Activated CD4-positive, alpha-beta T cell treated with anti-CD3 and anti-CD28 coated beads, Interleukin-2, amount 50 U/mL, for 48 hours (primary cell): ENCODE measurements around the gene ZNF253.
A peak's percentile ranks its signal among the peaks of the same experiment; 100 is the strongest.
"Not testable (repeated sequence)": the region's sequence is repeated elsewhere in the genome, so short reads cannot be mapped to it uniquely, and the experiment has no call there.

Source experiments
- DNase-seq, 2 experiments: peaks; one replicate each; pipeline ENCODE4 v3.0.0-alpha.2; 2020

The ZNF253 gene

DNA sequence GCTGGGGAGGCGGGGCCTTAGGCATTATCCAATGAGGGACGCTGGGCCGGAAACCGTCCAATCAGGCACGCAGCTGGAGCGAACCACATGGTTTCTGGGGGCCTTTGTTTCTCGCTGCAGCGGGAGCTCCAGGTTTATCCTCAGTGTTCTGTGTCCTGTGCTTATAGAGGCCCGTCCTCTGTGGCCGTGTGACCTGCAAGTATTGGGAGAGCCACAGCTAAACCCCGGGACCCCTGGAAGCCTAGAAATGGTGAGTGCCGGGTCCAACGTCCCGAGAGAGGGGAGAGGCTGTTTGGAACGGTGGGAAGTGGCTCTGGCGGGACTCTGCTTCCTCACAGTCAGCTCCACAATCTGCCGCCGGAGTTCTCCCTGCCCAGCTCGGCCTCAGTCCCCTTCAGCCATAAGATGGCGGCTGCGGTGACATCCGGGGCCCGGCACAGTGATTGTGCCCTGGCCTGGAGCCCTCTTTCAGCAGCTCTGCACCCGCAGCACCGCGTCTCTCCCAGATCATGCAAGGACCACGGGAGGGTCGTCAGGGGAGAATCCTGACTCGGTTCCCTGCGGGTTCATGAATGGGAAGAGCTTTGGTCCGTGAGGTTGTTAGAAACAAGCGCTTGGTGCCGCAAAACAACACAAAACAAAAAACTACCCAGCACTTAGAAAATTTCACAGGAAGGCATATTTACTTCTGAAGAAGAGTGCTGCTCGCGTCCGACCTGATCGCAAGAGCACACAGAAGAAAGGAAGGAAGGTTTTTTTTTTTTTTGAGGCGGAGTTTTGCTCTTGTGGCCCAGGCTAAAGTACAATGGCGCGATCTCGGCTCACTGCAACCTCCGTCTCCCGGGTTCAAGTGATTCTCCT lies at the start of gene ZNF253:
Gene ZNF253, plus strand, starts transcription at position 133 of the 861 bp plus-strand sequence. Its CDS starts 115 bp downstream, at position 248.
- DNase-seq: peak; percentile 97 to 98

GRCh38 chr19:19816679-19817078 lies 49.0 kb upstream of the ZNF253 start:
- DNase-seq: no peak

GRCh38 chr19:19817357-19817756 lies 48.3 kb upstream of the ZNF253 start:
- DNase-seq: peak; percentile 45 to 61

- DNase-seq: peak; percentile 15 to 24
These were observed 44.8 kb upstream of the ZNF253 start for GRCh38 chr19:19820774-19821320.

- DNase-seq: peak; percentile 97 to 98
These were observed 44.2 kb upstream of the ZNF253 start, which contains the start of gene ZNF506 for GRCh38 chr19:19821366-19821951. ZNF506 (minus strand) TSS chr19:19821750; CDS start chr19:19821603, 147 bp downstream.

DNA sequence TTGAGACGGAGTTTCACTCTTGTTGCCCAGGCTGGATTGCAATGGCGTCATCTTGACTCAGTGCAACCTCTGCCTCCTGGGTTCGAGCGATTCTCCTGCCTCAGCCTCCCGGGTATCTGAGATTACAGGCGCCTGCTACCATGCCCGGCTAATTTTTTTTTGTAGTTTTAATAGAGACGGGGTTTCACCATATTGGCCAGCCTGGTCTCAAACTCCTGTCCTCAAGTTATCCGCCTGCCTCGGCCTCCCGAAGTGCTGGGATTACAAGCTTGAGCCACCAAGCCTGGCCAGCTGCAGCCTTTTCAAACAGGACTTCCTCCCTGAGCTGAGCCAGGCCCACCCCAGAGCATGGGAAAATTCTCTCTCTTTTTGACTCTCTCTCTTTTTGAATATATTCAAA lies 43.7 kb upstream of the ZNF253 start:
- DNase-seq: not testable (repeated sequence)

- DNase-seq: no peak
These were observed 41.8 kb upstream of the ZNF253 start for GRCh38 chr19:19823916-19824315.

DNA sequence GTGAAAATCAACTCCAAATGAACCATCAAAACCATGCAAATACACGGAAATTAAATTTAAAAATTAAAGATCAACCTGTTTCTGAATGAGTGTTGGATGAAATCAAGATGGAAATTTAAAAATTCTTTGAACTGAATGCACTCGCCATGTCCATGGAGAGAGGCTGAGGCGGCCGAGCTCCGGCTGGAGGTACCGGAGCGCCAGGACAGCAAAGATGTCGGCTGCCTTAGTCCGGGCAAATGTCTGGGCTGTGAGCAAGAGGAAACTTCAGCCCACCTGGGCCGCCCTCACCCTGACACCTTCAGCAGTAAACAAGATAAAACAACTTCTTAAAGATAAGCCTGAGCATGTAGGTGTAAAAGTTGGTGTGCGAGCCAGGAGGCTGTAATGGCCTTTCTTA lies 38.8 kb upstream of the ZNF253 start:
- DNase-seq: no peak

- DNase-seq: no peak
These were observed 30.1 kb upstream of the ZNF253 start for GRCh38 chr19:19835560-19836038.

GRCh38 chr19:19847781-19848180 lies 17.9 kb upstream of the ZNF253 start:
- no peak for DNase-seq

- no peak for DNase-seq
These were observed 16.6 kb upstream of the ZNF253 start for GRCh38 chr19:19849056-19849455.

DNA sequence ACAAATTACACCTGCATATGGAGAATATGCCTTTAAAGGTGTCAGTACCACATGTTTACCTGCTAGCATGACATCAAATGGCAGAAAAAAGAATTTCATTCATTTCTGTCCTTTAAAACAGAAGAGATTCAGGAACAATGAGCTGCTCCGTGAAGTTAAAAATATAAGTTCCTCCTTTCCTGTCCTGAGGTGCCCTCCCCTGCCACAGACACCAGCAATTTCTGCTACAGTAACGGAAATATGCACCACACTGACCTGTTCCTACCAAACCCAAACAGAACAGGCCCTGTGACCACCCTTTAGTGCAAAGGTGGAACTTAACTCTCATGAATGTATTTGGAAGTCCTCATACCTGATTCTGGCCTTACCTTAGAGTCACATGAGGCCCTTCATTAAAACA lies 13.9 kb upstream of the ZNF253 start:
- DNase-seq: not testable (repeated sequence)

GRCh38 chr19:19858751-19859150 lies 6.9 kb upstream of the ZNF253 start:
- no peak for DNase-seq

- DNase-seq: peak in 1 of 2 experiments; percentile 24
These were observed 4.8 kb upstream of the ZNF253 start for GRCh38 chr19:19860756-19861390.

DNA sequence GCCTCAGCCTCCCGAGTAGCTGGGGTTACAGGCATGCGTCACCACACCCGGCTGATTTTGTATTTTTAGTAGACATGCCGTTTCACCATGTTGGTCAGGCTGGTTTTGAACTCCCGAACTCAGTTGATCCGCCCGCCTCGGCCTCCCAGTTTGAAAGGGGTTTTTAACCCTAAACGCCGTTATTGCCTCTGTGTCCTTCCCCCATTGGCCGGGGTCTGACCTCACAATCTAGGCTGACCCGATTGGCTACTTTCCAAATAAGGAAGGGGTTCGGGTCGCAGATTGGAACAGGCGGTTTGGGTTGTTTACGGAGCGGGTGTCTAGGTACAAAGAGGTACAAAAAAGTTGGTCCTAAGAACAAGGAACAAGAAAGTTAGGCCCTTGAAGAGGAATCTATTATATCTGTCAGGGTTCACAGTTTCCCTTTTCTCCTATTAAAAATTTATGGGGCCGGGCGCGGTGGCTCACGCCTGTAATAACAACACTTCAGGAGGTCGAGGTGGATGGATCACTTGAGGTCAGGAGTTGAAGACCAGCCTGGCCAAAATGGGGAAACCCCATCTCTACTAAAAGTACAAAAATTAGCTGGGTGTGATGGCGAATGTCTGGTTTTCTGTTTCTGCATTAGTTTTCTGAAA lies 1.0 kb downstream of the ZNF253 start:
- peak; percentile 47 to 60 for DNase-seq

GRCh38 chr19:19870086-19870485 lies 4.4 kb downstream of the ZNF253 start:
- not testable (repeated sequence) for DNase-seq

- DNase-seq: no peak
These were observed 6.2 kb downstream of the ZNF253 start for GRCh38 chr19:19871932-19872331.

- DNase-seq: no peak
These were observed 7.7 kb downstream of the ZNF253 start for GRCh38 chr19:19873381-19873780.

GRCh38 chr19:19877724-19878123 lies 12.0 kb downstream of the ZNF253 start:
- DNase-seq: no peak

DNA sequence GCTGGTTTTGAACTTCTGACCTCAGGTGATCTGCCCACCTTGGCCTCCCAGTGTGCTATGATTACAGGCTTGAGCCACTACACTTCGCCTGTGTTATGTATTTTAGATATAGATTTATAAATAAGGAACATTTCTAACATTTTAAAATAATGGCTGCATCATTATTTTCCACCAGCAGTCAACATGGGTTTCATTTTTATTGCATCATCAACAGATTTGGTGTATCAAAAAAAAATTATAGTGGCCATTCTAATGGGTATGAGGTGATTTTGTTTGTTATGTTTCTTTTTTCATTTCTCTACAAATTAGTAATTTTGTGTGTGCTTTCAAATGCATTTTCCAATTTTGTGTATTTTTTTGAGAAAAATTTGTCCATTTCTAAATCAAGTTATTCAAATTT lies 18.9 kb downstream of the ZNF253 start:
- DNase-seq: no peak

GRCh38 chr19:19892055-19892941 lies 26.6 kb downstream of the ZNF253 start:
- DNase-seq: not testable (repeated sequence)
